ENCODE results near the gene KRTAP13-4. TPM values are rescaled to one million over a fixed set of nuclear protein-coding genes. Genes with fewer than 3 reads are reported as not detected.

The KRTAP13-4 gene
- total and polyA plus RNA-seq, 2 of the 8 experiments (the other 6 are each of a cell fraction or from before 2014, with no cell fraction given) = 1.2 TPM; not detected in 1

GRCh38 chr21:30480145-30480544, 50.1 kb downstream of the KRTAP13-4 start, which contains the start of gene KRTAP19-1:
Gene KRTAP19-1 (minus strand): TSS chr21:30480367. CDS start chr21:30480317, 50 bp downstream.
- no peak within 1 kb of the TSS for H2BK20ac ChIP-seq (ENCODE audit: low read length)
- DNase-seq (ENCODE audit: low read depth in 1 of 2, low spot score in 2 of 2) (no peak), FAIRE-seq (no peak)
- H3K18ac ChIP-seq (ENCODE audit: extremely low read depth, low read length) = no peak within 1 kb of the TSS
- H2AFZ ChIP-seq (ENCODE audit: low read length) = no peak within 1 kb of the TSS
- H3K79me1 ChIP-seq (ENCODE audit: low read depth, low read length) = no peaks in the 10 kb centered on the region
- no peak within 1 kb of the TSS for H3K9ac ChIP-seq (replicated peaks in 1 of 4; ENCODE audit: extremely low read depth in 1 of 4, low read depth in 3 of 4, low read length in 3 of 4)
- no peak within 1 kb of the TSS for H2BK120ac ChIP-seq (replicated peaks; ENCODE audit: low read depth, low read length)
- H4K5ac ChIP-seq (ENCODE audit: insufficient read length, low read depth, low read length) = no peak within 1 kb of the TSS
- WGBS, 2 experiments (ENCODE audit: extremely low coverage in 1 of 2, insufficient coverage in 1 of 2, insufficient read length in 1 of 2, insufficient replicate concordance in 2 of 2, low coverage in 1 of 2, low lambda C conversion rate in 2 of 2, missing lambda C conversion rate in 1 of 2) = 97% methylated on average over 7 of the region's 7 CpGs; no CpG with 5 or more reads in 1 of the 2 experiments
- H2BK5ac ChIP-seq (ENCODE audit: low read depth, low read length) = no peak within 1 kb of the TSS
- no peak within 1 kb of the TSS for H4K8ac ChIP-seq (ENCODE audit: extremely low read depth, insufficient read depth, low read length)
- H4K20me1 ChIP-seq (replicated peaks in 1 of 2; ENCODE audit: control insufficient read depth in 1 of 2, insufficient read depth in 2 of 2, low read length in 2 of 2) = no peaks in the 10 kb centered on the region
- ChIA-PET POLR2A (ENCODE audit: partially characterized antibody) (no interaction called here), CTCF (ENCODE audit: partially characterized antibody) (interaction anchor here (1.1 to 2.1 kb wide), 2 partner anchors 26 to 28 kb away, joined by 3 to 8 read pairs; no protein-coding TSS in a partner anchor)
- H2AK5ac ChIP-seq (ENCODE audit: low read depth, low read length) = no peak within 1 kb of the TSS
- no peak within 1 kb of the TSS for H3K23ac ChIP-seq (ENCODE audit: insufficient read length)
- no peak within 1 kb of the TSS for H3K4me2 ChIP-seq (ENCODE audit: insufficient read depth in 1 of 2, low read depth in 2 of 2, low read length in 2 of 2)
- no peak within 1 kb of the TSS for H4K91ac ChIP-seq (replicated peaks; ENCODE audit: insufficient read length, low read length)
- no peaks in the 10 kb centered on the region for H3K4me1 ChIP-seq (replicated peaks in 1 of 4; ENCODE audit: control insufficient read depth in 3 of 4, insufficient read depth in 4 of 4, low read length in 3 of 4)
- no peaks in the 10 kb centered on the region for H3K27me3 ChIP-seq (replicated peaks in 1 of 4; ENCODE audit: control insufficient read depth in 3 of 4, extremely low read depth in 1 of 4, insufficient read depth in 3 of 4, low read length in 3 of 4)
- TF ChIP-seq EGR1 (IDR thresholded peaks at IDR 0.05; ENCODE audit: borderline replicate concordance, low read depth, low read length) = no peak
- TF ChIP-seq TAF1 (IDR thresholded peaks at IDR 0.05; ENCODE audit: low read depth, low read length) = no peak
- no peak for TF ChIP-seq RAD21 (IDR thresholded peaks at IDR 0.05 in 1 of 2, conservative IDR thresholded peaks at IDR 0.05 in 1 of 2; ENCODE audit: low read depth in 2 of 2, low read length in 2 of 2)
- TF ChIP-seq PHF8 (conservative IDR thresholded peaks at IDR 0.05; ENCODE audit: low read depth, low read length) = no peak
- no peak within 1 kb of the TSS for H3K56ac ChIP-seq (replicated peaks; ENCODE audit: insufficient read length, low read depth, low read length)
- no peak within 1 kb of the TSS for H3K4me3 ChIP-seq (ENCODE audit: extremely low read depth in 1 of 4, insufficient read depth in 2 of 4, low read depth in 3 of 4, low read length in 4 of 4)
- H3K4ac ChIP-seq (replicated peaks; ENCODE audit: insufficient read length, low read depth, low read length) = no peak within 1 kb of the TSS
- no peaks in the 10 kb centered on the region for H3K36me3 ChIP-seq (ENCODE audit: control insufficient read depth in 2 of 4, insufficient read depth in 4 of 4, low read length in 3 of 4)
- no peak within 1 kb of the TSS for H3K27ac ChIP-seq (ENCODE audit: low read depth, low read length)
- H2BK15ac ChIP-seq (ENCODE audit: low read length) = no peak within 1 kb of the TSS
- no peaks in the 10 kb centered on the region for H3K79me2 ChIP-seq (ENCODE audit: control insufficient read depth in 1 of 2, insufficient read depth in 2 of 2, low read length in 2 of 2)
- no peaks in the 10 kb centered on the region for H3K23me2 ChIP-seq (ENCODE audit: low read depth, low read length)
- H3K14ac ChIP-seq (ENCODE audit: insufficient read length) = no peak within 1 kb of the TSS
- peaks cover 0 to 2% of the 10 kb centered on the region in 2 experiments; a peak in 1 of 4 replicates for H3K9me3 ChIP-seq (ENCODE audit: insufficient read depth in 2 of 2, low read depth in 1 of 2, low read length in 1 of 2)
- H2BK12ac ChIP-seq (ENCODE audit: low read depth, low read length) = no peak within 1 kb of the TSS

Data from H1 (cell line).